Measurements from ENCODE around the gene TESK2. TPM values are rescaled to one million over a fixed set of nuclear protein-coding genes. Genes with fewer than 3 reads are reported as not detected.

Gene TESK2
- total RNA-seq, 1 experiment from 2014 or later = 5.0 TPM

Other genes starting within 250 kb of the TESK2 start
- gene HPDL, start 164.3 kb downstream of the TESK2 start, total RNA-seq (2021; ENCODE audit: unreplicated experiment) = not detected
- 11.5 TPM for gene TOE1, start 151.0 kb downstream of the TESK2 start, total RNA-seq (2021; ENCODE audit: unreplicated experiment)
- gene MUTYH, start 150.7 kb downstream of the TESK2 start, total RNA-seq (2021; ENCODE audit: unreplicated experiment) = 44.8 TPM
- 3.1 TPM for gene CCDC163, start 8.9 kb upstream of the TESK2 start, total RNA-seq (2021; ENCODE audit: unreplicated experiment)
- gene MMACHC, start 9.1 kb upstream of the TESK2 start, total RNA-seq (2021; ENCODE audit: unreplicated experiment) = 16.2 TPM
- 1,171 TPM for gene PRDX1, start 30.7 kb upstream of the TESK2 start, total RNA-seq (2021; ENCODE audit: unreplicated experiment)
- gene AKR1A1, start 59.7 kb upstream of the TESK2 start, total RNA-seq (2021; ENCODE audit: unreplicated experiment) = 199 TPM
- gene NASP, start 92.9 kb upstream of the TESK2 start, total RNA-seq (2021; ENCODE audit: unreplicated experiment) = 185 TPM
- 2.4 TPM for gene CCDC17, start 132.9 kb upstream of the TESK2 start, total RNA-seq (2021; ENCODE audit: unreplicated experiment)
- 110 TPM for gene GPBP1L1, start 195.4 kb upstream of the TESK2 start, total RNA-seq (2021; ENCODE audit: unreplicated experiment)
- gene TMEM69, start 197.0 kb upstream of the TESK2 start, total RNA-seq (2021; ENCODE audit: unreplicated experiment) = 39.3 TPM